NT2/D1 (cell line): Measurements from ENCODE around the gene NSF.
A peak's percentile ranks its signal among the peaks of the same experiment; 100 is the strongest.
"Not testable (repeated sequence)": the region's sequence is repeated elsewhere in the genome, so short reads cannot be mapped to it uniquely, and the experiment has no call there.

Experiments
- DNase-seq: peaks from one replicate; pipeline ENCODE4 v3.0.0-alpha.2; 2011; ENCODE audit warnings: low read depth, low spot score
- H3K27me3 ChIP-seq: 2 replicates; pipeline ENCODE4 v1.6.0; 2011; ENCODE audit warnings: mild to moderate bottlenecking; ENCODE audit not compliant: insufficient read length, insufficient read depth
- H3K36me3 ChIP-seq: 2 replicates; pipeline ENCODE4 v1.6.1; 2011; ENCODE audit warnings: mild to moderate bottlenecking, low read length, mixed read lengths; ENCODE audit not compliant: insufficient read depth, insufficient read length
- H3K4me1 ChIP-seq: 2 replicates; pipeline ENCODE4 v1.5.1; 2011; ENCODE audit not compliant: insufficient read depth, insufficient read length
- H3K4me3 ChIP-seq: 2 replicates; pipeline ENCODE4 v1.5.1; 2011; ENCODE audit warnings: low read depth; ENCODE audit not compliant: insufficient read length
- H3K9ac ChIP-seq: 2 replicates; pipeline ENCODE4 v1.6.0; 2011; ENCODE audit warnings: low read depth; ENCODE audit not compliant: insufficient read length
- H3K9me3 ChIP-seq: 2 replicates; pipeline ENCODE4 v1.5.1; 2011; ENCODE audit warnings: mild to moderate bottlenecking, low read length; ENCODE audit not compliant: insufficient read depth
- SUZ12 ChIP-seq: IDR thresholded peaks from 2 replicates; pipeline ENCODE4 v1.6.1; 2011; ENCODE audit not compliant: insufficient read length, insufficient read depth; ENCODE audit errors: extremely low read depth
- YY1 ChIP-seq: IDR thresholded peaks from 2 replicates; pipeline ENCODE4 v1.6.1; 2011; ENCODE audit not compliant: insufficient read length, insufficient read depth
- ZNF274 ChIP-seq: IDR thresholded peaks from 2 replicates; pipeline ENCODE4 v1.6.1; 2011; ENCODE audit warnings: mild to moderate bottlenecking, low read depth, low read length

The NSF gene

GRCh38 chr17:46787478-46787877 is 197.0 kb downstream of the NSF start:
- H3K36me3 ChIP-seq, result no peaks in the 10 kb centered on the region
- H3K9ac ChIP-seq, result no peak overlapping the region
- peaks cover 69% of the 10 kb centered on the region for H3K27me3 ChIP-seq
- no peak for TF ChIP-seq ZNF274
- TF ChIP-seq YY1, result no peak
- TF ChIP-seq SUZ12, result no peak
- DNase-seq, result no peak
- no peak overlapping the region for H3K4me3 ChIP-seq
- peaks cover 25% of the 10 kb centered on the region for H3K4me1 ChIP-seq
- peaks cover 8% of the 10 kb centered on the region; the same call in 1 of the 2 replicates for H3K9me3 ChIP-seq

- Histone ChIP-seq H3K27me3 (peaks cover 60% of the 10 kb centered on the region), H3K9ac (no peak overlapping the region), H3K9me3 (peaks cover 8% of the 10 kb centered on the region; the same call in 1 of the 2 replicates), H3K4me3 (no peak overlapping the region), H3K4me1 (peaks cover 25% of the 10 kb centered on the region), H3K36me3 (no peaks in the 10 kb centered on the region)
- no peak for DNase-seq
- no peak for TF ChIP-seq SUZ12
- no peak for TF ChIP-seq ZNF274
- TF ChIP-seq YY1, result no peak
These were observed 197.8 kb downstream of the NSF start for GRCh38 chr17:46788300-46788699.

GRCh38 chr17:46788796-46789195 is 198.3 kb downstream of the NSF start:
- Histone ChIP-seq H3K27me3 (peaks cover 58% of the 10 kb centered on the region), H3K36me3 (no peaks in the 10 kb centered on the region), H3K4me1 (peaks cover 25% of the 10 kb centered on the region), H3K9me3 (peaks cover 8% of the 10 kb centered on the region; the same call in 1 of the 2 replicates), H3K9ac (no peak overlapping the region), H3K4me3 (no peak overlapping the region)
- no peak for DNase-seq
- TF ChIP-seq YY1 (no peak), ZNF274 (no peak), SUZ12 (no peak)

- Histone ChIP-seq H3K9me3 (peaks cover 8% of the 10 kb centered on the region; the same call in 1 of the 2 replicates), H3K27me3 (peaks cover 56% of the 10 kb centered on the region), H3K36me3 (no peaks in the 10 kb centered on the region), H3K4me1 (peaks cover 25% of the 10 kb centered on the region), H3K9ac (no peak overlapping the region), H3K4me3 (no peak overlapping the region)
- TF ChIP-seq ZNF274 (no peak), YY1 (no peak), SUZ12 (no peak)
- no peak for DNase-seq
These were observed 199.1 kb downstream of the NSF start for GRCh38 chr17:46789610-46790009.

- Histone ChIP-seq H3K4me3 (no peak overlapping the region), H3K9me3 (peaks cover 8% of the 10 kb centered on the region; the same call in 1 of the 2 replicates), H3K4me1 (peaks cover 23% of the 10 kb centered on the region), H3K27me3 (peaks cover 52% of the 10 kb centered on the region), H3K36me3 (no peaks in the 10 kb centered on the region), H3K9ac (no peak overlapping the region)
- no peak for DNase-seq
- TF ChIP-seq SUZ12, result no peak
- TF ChIP-seq ZNF274, result no peak
These were observed 199.7 kb downstream of the NSF start for GRCh38 chr17:46790216-46790615.

GRCh38 chr17:46791531-46791930 is 201.1 kb downstream of the NSF start:
- DNase-seq, result no peak
- peaks cover 19% of the 10 kb centered on the region for H3K4me1 ChIP-seq
- no peaks in the 10 kb centered on the region for H3K36me3 ChIP-seq
- H3K27me3 ChIP-seq, result peaks cover 45% of the 10 kb centered on the region
- peak overlapping the region; percentile 12 for H3K9ac ChIP-seq
- peaks cover 8% of the 10 kb centered on the region; the same call in 1 of the 2 replicates for H3K9me3 ChIP-seq
- no peak overlapping the region for H3K4me3 ChIP-seq
- TF ChIP-seq ZNF274, result no peak
- no peak for TF ChIP-seq YY1
- TF ChIP-seq SUZ12, result no peak

GRCh38 chr17:46792071-46792470 is 201.6 kb downstream of the NSF start:
- Histone ChIP-seq H3K9ac (no peak overlapping the region), H3K27me3 (peaks cover 44% of the 10 kb centered on the region), H3K9me3 (peaks cover 8% of the 10 kb centered on the region; the same call in 1 of the 2 replicates), H3K4me1 (peaks cover 20% of the 10 kb centered on the region), H3K4me3 (no peak overlapping the region), H3K36me3 (no peaks in the 10 kb centered on the region)
- no peak for DNase-seq
- no peak for TF ChIP-seq YY1
- TF ChIP-seq ZNF274, result no peak
- TF ChIP-seq SUZ12, result no peak

GRCh38 chr17:46793023-46793422 is 202.6 kb downstream of the NSF start:
- H3K36me3 ChIP-seq, DNase-seq, H3K9me3 ChIP-seq, H3K4me3 ChIP-seq, H3K9ac ChIP-seq: not testable (repeated sequence)
- Histone ChIP-seq H3K4me1 (peaks cover 18% of the 10 kb centered on the region), H3K27me3 (peaks cover 36% of the 10 kb centered on the region)
